Measurements from ENCODE around the gene TEK.

GRCh38 chr9:27110181-27110580 lies 1.2 kb downstream of the TEK start:
- TF ChIP-seq EZH2 (IDR thresholded peaks at IDR 0.05), result no peak
- no peak for TF ChIP-seq POLR2AphosphoS5 (IDR thresholded peaks at IDR 0.05; ENCODE audit: borderline replicate concordance, low read depth, low read length)
- no peak for TF ChIP-seq FOXP2 (optimal IDR thresholded peaks at IDR 0.05; ENCODE audit: control extremely low read depth, extremely low read length, insufficient read depth)
